ENCODE results near the gene PPIL1.
A peak's percentile ranks its signal among the peaks of the same experiment; 100 is the strongest.

DNA sequence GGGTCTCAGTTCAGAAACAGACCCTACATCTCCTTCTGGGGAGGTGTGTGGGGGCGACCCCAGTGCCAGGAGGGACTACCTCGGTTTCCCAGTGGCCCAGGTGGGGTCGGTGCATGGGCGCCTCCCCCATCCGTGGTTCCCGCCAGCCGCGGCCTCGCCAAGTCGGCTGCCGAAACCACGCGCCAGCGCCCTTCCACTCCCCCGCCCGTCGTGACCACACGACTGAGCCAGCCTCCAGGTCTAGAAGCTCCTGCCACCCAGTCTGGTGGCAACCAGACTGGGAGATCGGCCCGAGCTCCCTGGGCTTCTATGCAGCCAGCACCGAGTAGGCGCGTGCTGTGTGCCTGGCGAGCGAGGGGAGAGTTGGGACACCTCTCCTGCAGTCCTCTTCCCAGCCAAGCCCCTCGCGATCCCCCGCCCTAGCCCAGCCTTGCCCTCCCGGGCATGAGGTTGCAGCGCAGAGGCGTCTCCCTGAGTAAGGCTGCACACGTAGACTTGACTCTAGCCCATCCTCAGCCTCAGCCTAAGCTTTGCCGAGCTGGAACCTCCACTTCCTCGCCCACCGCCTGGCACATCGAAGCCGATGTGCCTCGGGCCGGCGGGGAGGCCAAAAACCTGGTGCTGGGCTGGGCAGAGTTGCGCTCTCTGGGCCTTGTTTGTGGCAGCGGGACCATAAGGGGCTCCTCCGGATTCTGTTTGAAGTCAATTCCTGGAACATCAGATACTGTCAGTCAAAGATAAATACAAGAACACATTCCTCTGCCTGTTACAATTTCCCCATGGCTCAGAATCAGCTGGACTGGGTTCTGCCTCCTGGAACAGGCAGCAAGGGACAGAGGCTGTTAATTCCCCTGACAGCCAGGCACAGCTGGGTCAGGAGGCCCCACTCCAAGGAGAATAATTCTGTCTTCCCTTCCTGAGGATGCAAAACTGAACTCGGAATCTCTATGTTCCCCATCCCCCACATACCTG, 33.9 kb downstream of the PPIL1 start:
- TF ChIP-seq, protein P1, sequence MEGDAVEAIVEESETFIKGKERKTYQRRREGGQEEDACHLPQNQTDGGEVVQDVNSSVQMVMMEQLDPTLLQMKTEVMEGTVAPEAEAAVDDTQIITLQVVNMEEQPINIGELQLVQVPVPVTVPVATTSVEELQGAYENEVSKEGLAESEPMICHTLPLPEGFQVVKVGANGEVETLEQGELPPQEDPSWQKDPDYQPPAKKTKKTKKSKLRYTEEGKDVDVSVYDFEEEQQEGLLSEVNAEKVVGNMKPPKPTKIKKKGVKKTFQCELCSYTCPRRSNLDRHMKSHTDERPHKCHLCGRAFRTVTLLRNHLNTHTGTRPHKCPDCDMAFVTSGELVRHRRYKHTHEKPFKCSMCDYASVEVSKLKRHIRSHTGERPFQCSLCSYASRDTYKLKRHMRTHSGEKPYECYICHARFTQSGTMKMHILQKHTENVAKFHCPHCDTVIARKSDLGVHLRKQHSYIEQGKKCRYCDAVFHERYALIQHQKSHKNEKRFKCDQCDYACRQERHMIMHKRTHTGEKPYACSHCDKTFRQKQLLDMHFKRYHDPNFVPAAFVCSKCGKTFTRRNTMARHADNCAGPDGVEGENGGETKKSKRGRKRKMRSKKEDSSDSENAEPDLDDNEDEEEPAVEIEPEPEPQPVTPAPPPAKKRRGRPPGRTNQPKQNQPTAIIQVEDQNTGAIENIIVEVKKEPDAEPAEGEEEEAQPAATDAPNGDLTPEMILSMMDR (conservative IDR thresholded peaks at IDR 0.05 in 1 of 2, IDR thresholded peaks at IDR 0.05 in 1 of 2; ENCODE audit: low read depth in 1 of 2, low read length in 2 of 2), result no peak
- peak; percentile 64 for TF ChIP-seq EZH2 (IDR thresholded peaks at IDR 0.05; ENCODE audit: low read length, missing control alignments)

Data from fibroblast of lung (primary cell).